PC-3 (cell line): Measurements from ENCODE around the gene RHOB.

Source experiments
- EZH2 ChIP-seq: fragments of 300-600 bp; sonication (generic); IDR thresholded peaks from one replicate; pipeline ENCODE4 v1.6.1; 2017; ENCODE audit warnings: antibody characterized with exemption, mild to moderate bottlenecking, low read length; ENCODE audit not compliant: unreplicated experiment
- TF ChIP-seq, protein P1 (sequence below): fragments of 300-600 bp; sonication (generic); conservative IDR thresholded peaks from 2 replicates; pipeline ENCODE4 v1.5.1; 2017; ENCODE audit warnings: antibody characterized with exemption, low read depth, mild to moderate bottlenecking, low read length

DNA sequence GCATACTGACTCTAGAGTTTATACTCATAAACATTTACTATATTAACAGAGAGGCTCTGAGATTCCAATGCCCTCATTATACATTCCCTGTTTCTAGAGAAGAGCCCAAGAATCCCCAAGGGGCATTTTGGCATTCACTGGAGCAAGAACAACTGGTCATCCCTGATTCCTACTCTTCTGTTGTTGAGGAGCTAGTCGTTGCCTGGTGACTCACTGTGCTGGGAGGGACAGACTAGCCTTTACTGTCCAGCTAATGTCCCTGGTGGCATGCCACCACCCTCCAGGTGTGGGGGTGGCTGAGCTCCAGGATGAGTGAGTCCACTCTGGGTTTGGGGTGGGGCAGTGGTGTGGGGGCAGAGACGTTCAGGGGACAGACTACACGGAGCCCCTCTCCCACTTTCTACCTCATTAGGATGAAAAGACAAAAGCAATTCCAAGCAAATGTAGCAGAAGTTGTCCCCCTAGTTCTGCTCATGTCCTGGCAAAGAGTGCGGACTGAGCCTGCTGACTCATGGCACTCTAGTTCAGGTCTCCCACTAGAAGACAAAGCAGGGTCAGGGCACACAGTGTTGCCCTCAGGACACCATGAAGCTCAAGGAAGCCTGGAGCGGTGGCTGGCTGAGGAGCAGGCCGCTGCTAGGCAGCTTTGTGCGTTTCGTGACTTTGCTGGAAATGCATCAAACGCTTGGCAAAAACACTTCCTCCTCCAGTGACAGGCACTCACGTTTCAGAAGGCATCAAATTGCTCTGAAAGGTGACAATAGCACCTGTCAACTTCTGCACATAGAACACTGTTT lies 49.4 kb downstream of the RHOB start:
- TF ChIP-seq, protein P1, sequence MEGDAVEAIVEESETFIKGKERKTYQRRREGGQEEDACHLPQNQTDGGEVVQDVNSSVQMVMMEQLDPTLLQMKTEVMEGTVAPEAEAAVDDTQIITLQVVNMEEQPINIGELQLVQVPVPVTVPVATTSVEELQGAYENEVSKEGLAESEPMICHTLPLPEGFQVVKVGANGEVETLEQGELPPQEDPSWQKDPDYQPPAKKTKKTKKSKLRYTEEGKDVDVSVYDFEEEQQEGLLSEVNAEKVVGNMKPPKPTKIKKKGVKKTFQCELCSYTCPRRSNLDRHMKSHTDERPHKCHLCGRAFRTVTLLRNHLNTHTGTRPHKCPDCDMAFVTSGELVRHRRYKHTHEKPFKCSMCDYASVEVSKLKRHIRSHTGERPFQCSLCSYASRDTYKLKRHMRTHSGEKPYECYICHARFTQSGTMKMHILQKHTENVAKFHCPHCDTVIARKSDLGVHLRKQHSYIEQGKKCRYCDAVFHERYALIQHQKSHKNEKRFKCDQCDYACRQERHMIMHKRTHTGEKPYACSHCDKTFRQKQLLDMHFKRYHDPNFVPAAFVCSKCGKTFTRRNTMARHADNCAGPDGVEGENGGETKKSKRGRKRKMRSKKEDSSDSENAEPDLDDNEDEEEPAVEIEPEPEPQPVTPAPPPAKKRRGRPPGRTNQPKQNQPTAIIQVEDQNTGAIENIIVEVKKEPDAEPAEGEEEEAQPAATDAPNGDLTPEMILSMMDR = no peak
- no peak for TF ChIP-seq EZH2
